Natural killer cell (primary cell): ENCODE results near the gene LETM1. TPM values are rescaled to one million over a fixed set of nuclear protein-coding genes. Genes with fewer than 3 reads are reported as not detected.

Experiments used
- ATAC-seq, 3 donors: fragments of 150-1000 bp in 2 of 3; fragments of 200-7000 bp in 1 of 3; cut with Tn5 transposase; 1 replicate in 1 of 3; 2 replicates in 2 of 3; pipeline ENCODE4 v1.10.0; 2021; ENCODE audit warnings: mild to moderate bottlenecking in 2 of 3, moderate library complexity in 2 of 3
- DNase-seq, 2 donors: peaks; one replicate each; pipeline versions ENCODE4 v3.0.0 to v3.0.0-alpha.2; 2013 to 2021; ENCODE audit warnings: mixed read lengths in 1 of 2
- H3K27ac ChIP-seq: one replicate; pipeline ENCODE4 v1.5.1; 2013; ENCODE audit warnings: mild to moderate bottlenecking, low read length
- H3K27me3 ChIP-seq: one replicate; pipeline ENCODE4 v1.6.1; 2013; ENCODE audit warnings: low read length; ENCODE audit not compliant: control insufficient read depth, insufficient read depth
- H3K36me3 ChIP-seq: one replicate; pipeline ENCODE4 v1.6.1; 2013; ENCODE audit warnings: low read length; ENCODE audit not compliant: control insufficient read depth, insufficient read depth
- H3K4me1 ChIP-seq: one replicate; pipeline ENCODE4 v1.6.1; 2013; ENCODE audit warnings: low read length; ENCODE audit not compliant: control insufficient read depth, insufficient read depth
- H3K4me3 ChIP-seq: one replicate; pipeline ENCODE4 v1.5.1; 2013; ENCODE audit warnings: low read length
- H3K9me3 ChIP-seq: one replicate; pipeline ENCODE4 v1.6.1; 2013; ENCODE audit warnings: low read length; ENCODE audit not compliant: control insufficient read depth, insufficient read depth
- H3K27ac Mint-ChIP-seq, 2 donors: one replicate each; pipeline ENCODE4 v1.8.0; 2022; ENCODE audit warnings: mild to moderate bottlenecking in 2 of 2, mixed read lengths in 2 of 2, moderate library complexity in 1 of 2
- H3K27me3 Mint-ChIP-seq, 2 donors: one replicate each; pipeline ENCODE4 v1.8.0; 2022; ENCODE audit warnings: low read depth in 2 of 2, mixed read lengths in 2 of 2
- H3K36me3 Mint-ChIP-seq: one replicate; pipeline ENCODE4 v1.8.0; 2022; ENCODE audit warnings: mixed read lengths
- H3K4me1 Mint-ChIP-seq, 2 donors: one replicate each; pipeline ENCODE4 v1.8.0; 2022; ENCODE audit warnings: mixed read lengths in 2 of 2
- H3K4me3 Mint-ChIP-seq: one replicate; pipeline ENCODE4 v1.8.0; 2022; ENCODE audit warnings: mild to moderate bottlenecking, moderate library complexity, mixed read lengths
- H3K9me3 Mint-ChIP-seq, 2 donors: one replicate each; pipeline ENCODE4 v1.8.0; 2022; ENCODE audit warnings: mixed read lengths in 2 of 2
- WGBS: methylation state at CpG from one replicate; pipeline ENCODE4 v1.1.7; 2013; ENCODE audit warnings: missing lambda C conversion rate; ENCODE audit not compliant: insufficient coverage; 5-methylcytosine and 5-hydroxymethylcytosine counted together
- intact Hi-C: fragments of 100-400 bp; cut with micrococcal nuclease; formaldehyde crosslinking; loops from one replicate; pipeline ENCODE4 v1.14.2; 2022
- total RNA-seq, 4 donors: library from RNA; stranded (reverse); fragments of 120-200 nt in 1 of 4; gene quantifications; one replicate each; pipeline versions ENCODE4 v1.2.3 to v1.2.4, GENCODE V29; 2013 to 2022
- TF ChIP-seq, protein P1 (sequence below): fragments of 200-600 bp; IDR thresholded peaks from one replicate; pipeline ENCODE4 v1.8.0; 2022; ENCODE audit warnings: antibody characterized with exemption

Gene LETM1
- total RNA-seq, 3 donors from 2014 or later (not counting 1 experiment from before 2014, with no cell fraction given): 40.4 to 56.5 (median 55.7) TPM

- Histone ChIP-seq H3K27ac (no peak overlapping the region), H3K4me1 (no peaks in the 10 kb centered on the region), H3K9me3 (no peaks in the 10 kb centered on the region), H3K27me3 (no peaks in the 10 kb centered on the region), H3K36me3 (peaks cover 60% of the 10 kb centered on the region), H3K4me3 (no peak overlapping the region)
- no peaks in the 10 kb centered on the region for H3K9me3 Mint-ChIP-seq
- DNase-seq: no peak
- H3K27me3 Mint-ChIP-seq: no peaks in the 10 kb centered on the region
- H3K4me1 Mint-ChIP-seq: no peaks in the 10 kb centered on the region
- WGBS: 95% methylated on average over 10 of the region's 10 CpGs
- ATAC-seq: no peak
- peaks cover 13% of the 10 kb centered on the region for H3K36me3 Mint-ChIP-seq
- no peak overlapping the region for H3K27ac Mint-ChIP-seq
- TF ChIP-seq, protein P1, sequence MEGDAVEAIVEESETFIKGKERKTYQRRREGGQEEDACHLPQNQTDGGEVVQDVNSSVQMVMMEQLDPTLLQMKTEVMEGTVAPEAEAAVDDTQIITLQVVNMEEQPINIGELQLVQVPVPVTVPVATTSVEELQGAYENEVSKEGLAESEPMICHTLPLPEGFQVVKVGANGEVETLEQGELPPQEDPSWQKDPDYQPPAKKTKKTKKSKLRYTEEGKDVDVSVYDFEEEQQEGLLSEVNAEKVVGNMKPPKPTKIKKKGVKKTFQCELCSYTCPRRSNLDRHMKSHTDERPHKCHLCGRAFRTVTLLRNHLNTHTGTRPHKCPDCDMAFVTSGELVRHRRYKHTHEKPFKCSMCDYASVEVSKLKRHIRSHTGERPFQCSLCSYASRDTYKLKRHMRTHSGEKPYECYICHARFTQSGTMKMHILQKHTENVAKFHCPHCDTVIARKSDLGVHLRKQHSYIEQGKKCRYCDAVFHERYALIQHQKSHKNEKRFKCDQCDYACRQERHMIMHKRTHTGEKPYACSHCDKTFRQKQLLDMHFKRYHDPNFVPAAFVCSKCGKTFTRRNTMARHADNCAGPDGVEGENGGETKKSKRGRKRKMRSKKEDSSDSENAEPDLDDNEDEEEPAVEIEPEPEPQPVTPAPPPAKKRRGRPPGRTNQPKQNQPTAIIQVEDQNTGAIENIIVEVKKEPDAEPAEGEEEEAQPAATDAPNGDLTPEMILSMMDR: no peak
- intact Hi-C loops: loop anchor here (10.0 kb wide), 1 partner anchor 74 kb away; no protein-coding TSS in a partner anchor
- no peak overlapping the region for H3K4me3 Mint-ChIP-seq
Measured at GRCh38 chr4:1819284-1819683, 36.7 kb downstream of the LETM1 start.

- no peaks in the 10 kb centered on the region for H3K27me3 Mint-ChIP-seq
- H3K4me1 Mint-ChIP-seq: no peaks in the 10 kb centered on the region
- intact Hi-C loops: loop anchor here (10.0 kb wide), 1 partner anchor 71 kb away; no protein-coding TSS in a partner anchor
- Histone ChIP-seq H3K27me3 (no peaks in the 10 kb centered on the region), H3K27ac (no peak overlapping the region), H3K9me3 (no peaks in the 10 kb centered on the region), H3K4me1 (no peaks in the 10 kb centered on the region), H3K4me3 (no peak overlapping the region), H3K36me3 (peaks cover 45% of the 10 kb centered on the region)
- TF ChIP-seq, protein P1: no peak
- WGBS: 95% methylated on average over 25 of the region's 25 CpGs
- ATAC-seq: no peak
- no peak for DNase-seq
- no peak overlapping the region for H3K27ac Mint-ChIP-seq
- peaks cover 13% of the 10 kb centered on the region for H3K36me3 Mint-ChIP-seq
- no peak overlapping the region for H3K4me3 Mint-ChIP-seq
- H3K9me3 Mint-ChIP-seq: no peaks in the 10 kb centered on the region
Measured at GRCh38 chr4:1815997-1816860, 39.7 kb downstream of the LETM1 start.

GRCh38 chr4:1815096-1815996, 40.6 kb downstream of the LETM1 start:
- ATAC-seq: no peak
- H3K9me3 ChIP-seq: no peaks in the 10 kb centered on the region
- Mint-ChIP-seq H3K9me3 (no peaks in the 10 kb centered on the region), H3K4me1 (no peaks in the 10 kb centered on the region), H3K27ac (no peak overlapping the region), H3K4me3 (no peak overlapping the region), H3K27me3 (no peaks in the 10 kb centered on the region), H3K36me3 (peaks cover 13% of the 10 kb centered on the region)
- no peaks in the 10 kb centered on the region for H3K27me3 ChIP-seq
- no peak overlapping the region for H3K27ac ChIP-seq
- TF ChIP-seq, protein P1: no peak
- H3K36me3 ChIP-seq: peaks cover 43% of the 10 kb centered on the region
- H3K4me1 ChIP-seq: no peaks in the 10 kb centered on the region
- 94% methylated on average over 34 of the region's 34 CpGs for WGBS
- no peak overlapping the region for H3K4me3 ChIP-seq
- intact Hi-C loops: loop anchor here (10.0 kb wide), 1 partner anchor 71 kb away; no protein-coding TSS in a partner anchor
- DNase-seq: no peak
